Left ventricle myocardium inferior (tissue), 1 donor: Measurements from ENCODE around the gene RBM7. TPM values are rescaled to one million over a fixed set of nuclear protein-coding genes. Genes with fewer than 3 reads are reported as not detected.
A peak's percentile ranks its signal among the peaks of the same experiment; 100 is the strongest.

Source experiments
- DNase-seq: peaks from one replicate; pipeline ENCODE4 v3.0.0-alpha.2; 2020
- H3K27ac ChIP-seq: fragments of 200-600 bp; replicated peaks from 2 replicates; pipeline ENCODE4 v1.8.0; 2021
- H3K27me3 ChIP-seq: fragments of 200-600 bp; 2 replicates; pipeline ENCODE4 v1.8.0; 2021; ENCODE audit warnings: low read depth
- H3K36me3 ChIP-seq: fragments of 200-600 bp; 2 replicates; pipeline ENCODE4 v1.8.0; 2021
- H3K4me1 ChIP-seq: fragments of 200-600 bp; 2 replicates; pipeline ENCODE4 v1.8.0; 2021
- H3K4me3 ChIP-seq: fragments of 200-600 bp; 2 replicates; pipeline ENCODE4 v1.8.0; 2021; ENCODE audit warnings: mild to moderate bottlenecking, moderate library complexity
- H3K9me3 ChIP-seq: fragments of 200-600 bp; replicated peaks from 2 replicates; pipeline ENCODE4 v1.8.0; 2021
- intact Hi-C: fragments of 100-400 bp; cut with micrococcal nuclease; formaldehyde crosslinking; loops from one replicate; pipeline ENCODE4 v1.11.0; 2022
- total RNA-seq: library from RNA; stranded (reverse); fragmentation: NEBNext Ultra II Directional; extraction: Animal tissue kit (Norgen Biotek cat#: 25700); gene quantifications from one replicate; pipeline ENCODE4 v1.2.1, GENCODE V29; 2021
- TF ChIP-seq, protein P1 (sequence below): fragments of 200-600 bp; IDR thresholded peaks from 2 replicates; pipeline ENCODE4 v1.8.0; 2021; ENCODE audit warnings: antibody characterized with exemption, mild to moderate bottlenecking, borderline replicate concordance
- donor health status: DM: no; HTN: yes; CAD: no; lungs with severe emphysema.

The RBM7 gene
- total RNA-seq, 1 donor from 2014 or later: 20.9 TPM

- peaks cover 7% of the 10 kb centered on the region for H3K4me1 ChIP-seq
- intact Hi-C loops: no loop called here
- peaks cover 9% of the 10 kb centered on the region for H3K9me3 ChIP-seq
- no peak for DNase-seq
- TF ChIP-seq, protein P1, sequence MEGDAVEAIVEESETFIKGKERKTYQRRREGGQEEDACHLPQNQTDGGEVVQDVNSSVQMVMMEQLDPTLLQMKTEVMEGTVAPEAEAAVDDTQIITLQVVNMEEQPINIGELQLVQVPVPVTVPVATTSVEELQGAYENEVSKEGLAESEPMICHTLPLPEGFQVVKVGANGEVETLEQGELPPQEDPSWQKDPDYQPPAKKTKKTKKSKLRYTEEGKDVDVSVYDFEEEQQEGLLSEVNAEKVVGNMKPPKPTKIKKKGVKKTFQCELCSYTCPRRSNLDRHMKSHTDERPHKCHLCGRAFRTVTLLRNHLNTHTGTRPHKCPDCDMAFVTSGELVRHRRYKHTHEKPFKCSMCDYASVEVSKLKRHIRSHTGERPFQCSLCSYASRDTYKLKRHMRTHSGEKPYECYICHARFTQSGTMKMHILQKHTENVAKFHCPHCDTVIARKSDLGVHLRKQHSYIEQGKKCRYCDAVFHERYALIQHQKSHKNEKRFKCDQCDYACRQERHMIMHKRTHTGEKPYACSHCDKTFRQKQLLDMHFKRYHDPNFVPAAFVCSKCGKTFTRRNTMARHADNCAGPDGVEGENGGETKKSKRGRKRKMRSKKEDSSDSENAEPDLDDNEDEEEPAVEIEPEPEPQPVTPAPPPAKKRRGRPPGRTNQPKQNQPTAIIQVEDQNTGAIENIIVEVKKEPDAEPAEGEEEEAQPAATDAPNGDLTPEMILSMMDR: no peak
- H3K27me3 ChIP-seq: no peaks in the 10 kb centered on the region
- H3K4me3 ChIP-seq: no peak overlapping the region
- no peaks in the 10 kb centered on the region for H3K36me3 ChIP-seq
- no peak overlapping the region for H3K27ac ChIP-seq
Measured at GRCh38 chr11:114386131-114386530, 14.3 kb upstream of the RBM7 start.

DNA sequence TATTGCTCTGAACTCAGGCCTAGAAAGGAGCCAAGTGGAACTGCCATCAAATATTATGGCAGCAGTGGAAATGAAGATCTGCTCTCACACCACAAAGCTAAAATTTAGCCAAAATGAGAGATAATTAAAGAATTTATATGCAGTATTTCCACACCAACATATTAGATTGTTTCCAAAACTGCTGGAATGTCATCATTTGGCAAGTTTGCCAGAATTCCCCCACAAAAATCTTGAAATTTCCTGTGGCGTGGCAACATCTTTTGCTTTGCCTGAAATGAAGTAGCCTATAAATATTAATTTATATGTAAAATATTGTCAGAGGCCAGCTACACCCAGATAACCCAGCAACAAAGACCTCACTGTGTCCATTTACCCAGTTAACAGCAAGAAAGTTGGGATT lies 13.9 kb upstream of the RBM7 start:
- H3K27ac ChIP-seq: no peak overlapping the region
- no peaks in the 10 kb centered on the region for H3K27me3 ChIP-seq
- no peaks in the 10 kb centered on the region for H3K36me3 ChIP-seq
- intact Hi-C loops: no loop called here
- TF ChIP-seq, protein P1: no peak
- peaks cover 9% of the 10 kb centered on the region for H3K9me3 ChIP-seq
- no peak for DNase-seq
- H3K4me1 ChIP-seq: peaks cover 7% of the 10 kb centered on the region
- H3K4me3 ChIP-seq: no peak overlapping the region

DNA sequence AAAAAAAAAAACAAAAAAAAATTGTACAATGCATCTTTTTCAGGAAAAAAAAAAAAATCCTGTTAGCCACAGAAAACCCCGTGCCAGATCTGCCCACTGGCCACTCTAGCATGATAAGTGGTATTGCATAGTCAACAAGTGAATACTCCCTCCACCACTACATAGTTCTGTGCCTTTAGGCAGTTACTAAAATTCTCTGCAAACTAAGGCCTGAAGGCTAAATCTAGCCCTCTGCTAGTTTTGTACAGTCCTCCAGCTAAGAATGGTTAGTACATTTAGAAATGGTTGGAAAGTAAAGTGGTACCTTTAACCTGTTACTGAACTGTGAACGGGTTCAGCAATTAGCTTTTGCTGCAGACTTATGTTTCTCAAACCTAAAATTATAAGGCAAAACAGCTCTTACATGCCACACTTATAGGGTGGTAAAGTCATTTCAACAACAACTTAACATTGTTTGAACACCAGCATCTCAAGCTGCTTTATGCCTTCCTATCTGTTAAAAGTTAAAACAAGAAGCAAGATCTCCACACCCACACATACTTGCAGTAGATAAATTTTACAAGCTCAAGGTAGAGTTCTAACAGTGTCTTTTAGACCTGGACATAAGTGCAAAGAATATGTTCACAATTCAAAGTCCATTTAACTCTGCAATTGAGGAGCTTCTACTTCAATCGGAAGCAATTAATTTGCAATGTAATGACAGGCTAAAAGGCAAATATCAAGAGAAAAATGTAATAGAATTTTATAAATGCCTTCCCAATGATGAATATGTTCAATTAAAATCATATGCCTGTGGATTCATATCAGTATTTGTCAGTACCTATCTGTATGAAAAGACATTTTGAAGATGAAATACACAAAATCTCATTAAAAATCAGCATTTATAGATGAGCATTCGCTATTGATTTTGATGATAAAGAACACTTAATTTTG lies 7.5 kb upstream of the RBM7 start:
- TF ChIP-seq, protein P1: no peak
- Histone ChIP-seq H3K27me3 (no peaks in the 10 kb centered on the region), H3K27ac (no peak overlapping the region), H3K4me1 (peaks cover 9% of the 10 kb centered on the region), H3K9me3 (no peaks in the 10 kb centered on the region), H3K4me3 (no peak overlapping the region), H3K36me3 (no peaks in the 10 kb centered on the region)
- intact Hi-C loops: no loop called here
- DNase-seq: no peak

- Histone ChIP-seq H3K36me3 (no peaks in the 10 kb centered on the region), H3K27ac (no peak overlapping the region), H3K4me1 (peaks cover 33% of the 10 kb centered on the region), H3K9me3 (no peaks in the 10 kb centered on the region), H3K4me3 (no peak overlapping the region), H3K27me3 (no peaks in the 10 kb centered on the region)
- intact Hi-C loops: no loop called here
- no peak for DNase-seq
- TF ChIP-seq, protein P1: peak; percentile 35
Measured at GRCh38 chr11:114395736-114396135, 4.7 kb upstream of the RBM7 start.

DNA sequence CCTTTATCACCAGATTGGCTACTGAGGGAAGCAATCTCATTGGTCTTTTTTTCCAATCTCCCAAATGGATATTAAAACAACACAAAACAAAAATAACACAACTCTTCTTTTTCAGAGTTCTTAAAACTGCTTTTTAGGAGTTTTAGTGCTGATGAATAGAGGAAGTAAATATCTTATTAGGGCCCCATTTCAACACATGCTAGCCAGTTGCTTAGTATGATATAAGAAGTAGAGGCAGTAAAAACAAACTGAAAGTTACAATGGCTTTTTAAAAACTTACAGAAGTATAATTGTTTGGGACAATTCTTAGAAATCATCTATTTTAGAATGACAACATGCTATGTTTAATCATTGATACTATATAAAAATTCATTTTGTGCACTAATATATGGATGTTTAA lies 3.5 kb upstream of the RBM7 start:
- Histone ChIP-seq H3K27me3 (no peaks in the 10 kb centered on the region), H3K27ac (no peak overlapping the region), H3K4me1 (peaks cover 45% of the 10 kb centered on the region), H3K36me3 (no peaks in the 10 kb centered on the region), H3K4me3 (no peak overlapping the region), H3K9me3 (no peaks in the 10 kb centered on the region)
- DNase-seq: no peak
- TF ChIP-seq, protein P1: no peak
- intact Hi-C loops: no loop called here
